GM21529 (cell line): ENCODE measurements around the gene ADAMTS17.
"Not testable (repeated sequence)": the region's sequence is repeated elsewhere in the genome, so short reads cannot be mapped to it uniquely, and the experiment has no call there.

Experiments
- ATAC-seq: cut with Tn5 transposase; IDR thresholded peaks from one replicate; pipeline ENCODE4 v1.9.1; 2021; ENCODE audit not compliant: unreplicated experiment

ADAMTS17 gene

DNA sequence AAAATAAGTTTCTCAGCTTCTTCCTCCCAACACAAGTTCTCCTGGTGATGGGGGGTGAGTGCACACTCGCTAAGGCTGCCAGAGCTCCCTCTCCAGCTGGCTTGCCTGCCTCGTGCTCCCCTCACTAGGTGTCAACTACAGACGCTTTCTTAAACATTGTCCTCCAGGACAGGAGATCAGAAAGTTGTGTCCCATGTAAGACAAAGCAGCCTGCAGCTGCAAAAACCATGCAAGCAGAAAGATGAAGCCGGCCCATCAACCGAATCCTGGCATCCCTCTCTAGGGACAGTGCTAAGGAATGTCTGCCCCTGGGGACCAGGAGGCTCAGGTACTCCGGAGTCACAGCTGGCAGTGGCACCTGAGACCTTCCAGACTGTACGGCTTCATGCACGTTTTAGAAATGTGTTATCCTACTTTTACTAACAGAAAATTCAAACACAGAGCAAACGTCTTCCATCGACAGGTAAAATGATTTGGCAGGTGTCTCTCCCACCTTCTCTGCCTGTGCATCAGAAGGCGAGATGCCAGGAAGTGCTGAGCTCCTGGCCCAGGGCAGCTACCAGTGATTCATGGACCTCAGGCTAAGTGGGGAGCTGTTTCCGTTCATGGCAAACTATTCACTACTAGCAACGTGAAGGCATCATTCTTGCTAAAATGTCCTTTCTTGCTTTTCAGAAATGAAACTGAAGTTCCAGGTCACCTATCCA is 246.1 kb downstream of the ADAMTS17 start:
- no peak for ATAC-seq

DNA sequence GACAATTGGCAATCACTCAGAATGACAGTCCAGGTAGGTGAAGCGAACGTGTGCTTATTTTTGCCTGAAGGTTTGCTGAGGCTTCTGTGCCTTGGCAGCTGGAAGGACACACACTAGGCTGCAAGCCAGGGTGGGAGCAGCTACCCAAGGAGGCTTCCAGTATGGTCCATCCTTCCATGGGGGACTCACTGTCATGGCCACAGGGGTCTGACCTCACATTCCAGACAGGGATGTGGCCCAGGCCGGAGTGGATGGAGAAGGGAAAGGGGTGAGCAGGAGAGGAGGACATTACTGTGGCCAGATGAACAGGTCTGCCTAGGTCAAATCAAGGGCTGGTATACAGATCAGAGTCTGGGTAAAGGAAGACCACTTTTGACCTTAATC is 247.7 kb downstream of the ADAMTS17 start:
- ATAC-seq = no peak

DNA sequence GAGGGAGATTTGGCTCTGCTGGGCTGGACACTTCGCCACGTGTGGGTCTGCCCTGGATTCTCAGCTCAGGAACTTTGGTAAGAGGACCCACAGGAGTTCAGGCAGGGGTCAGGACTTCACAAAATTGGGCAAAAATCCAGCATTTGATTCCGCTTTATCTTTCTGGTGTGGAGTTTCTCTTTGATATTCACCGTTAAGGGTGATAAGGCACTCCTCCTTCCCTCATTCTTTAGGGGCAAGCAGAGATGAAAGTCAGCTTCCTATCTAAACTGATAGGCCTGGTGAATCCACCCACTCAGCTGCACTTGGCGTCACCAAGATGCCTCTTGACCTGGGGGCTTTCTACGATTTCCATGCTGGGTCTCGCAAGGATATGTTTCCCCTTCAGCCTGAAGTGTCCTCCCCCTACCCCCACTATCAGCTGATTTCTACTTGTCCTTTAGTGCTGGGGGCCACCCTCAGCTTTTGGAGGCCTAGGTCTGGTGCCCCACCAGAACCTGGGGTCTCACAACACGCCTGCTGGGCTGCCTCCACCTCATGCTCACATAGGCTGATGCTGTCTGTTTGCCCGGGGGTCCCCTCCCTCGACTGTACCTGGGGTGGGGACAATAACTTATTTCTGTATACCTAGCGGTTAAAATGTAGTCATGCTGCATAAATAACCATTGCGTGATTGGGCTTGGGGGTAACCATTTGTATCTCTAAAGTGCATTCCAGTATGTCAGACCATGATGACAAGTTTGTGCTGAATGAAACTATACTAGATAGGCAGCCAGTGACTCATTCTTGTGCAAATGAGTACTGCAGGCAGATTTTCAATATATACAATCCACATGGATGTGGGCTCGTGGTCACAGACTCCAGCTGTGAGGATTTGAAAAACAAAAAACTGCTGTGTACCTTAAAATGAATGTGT is 248.3 kb downstream of the ADAMTS17 start:
- no peak for ATAC-seq

DNA sequence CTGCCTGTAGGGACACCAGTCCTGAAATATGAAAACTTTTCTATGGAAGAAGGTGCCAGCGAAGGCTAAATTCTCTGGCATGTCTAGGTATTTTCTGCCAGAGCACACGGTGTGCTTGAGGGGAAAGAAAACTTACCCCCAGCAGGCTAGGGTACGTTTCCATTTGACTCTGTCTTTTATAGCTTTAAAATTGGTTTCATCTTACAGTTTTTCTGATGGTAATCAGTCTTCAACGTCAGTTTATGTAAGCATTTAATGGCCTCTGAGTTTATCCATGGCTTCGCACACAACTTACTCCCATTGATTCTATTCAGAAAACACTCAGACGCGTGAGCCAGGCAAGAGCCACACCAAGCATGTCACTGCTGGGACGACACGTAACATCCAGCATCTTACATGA is 249.7 kb downstream of the ADAMTS17 start:
- no peak for ATAC-seq

DNA sequence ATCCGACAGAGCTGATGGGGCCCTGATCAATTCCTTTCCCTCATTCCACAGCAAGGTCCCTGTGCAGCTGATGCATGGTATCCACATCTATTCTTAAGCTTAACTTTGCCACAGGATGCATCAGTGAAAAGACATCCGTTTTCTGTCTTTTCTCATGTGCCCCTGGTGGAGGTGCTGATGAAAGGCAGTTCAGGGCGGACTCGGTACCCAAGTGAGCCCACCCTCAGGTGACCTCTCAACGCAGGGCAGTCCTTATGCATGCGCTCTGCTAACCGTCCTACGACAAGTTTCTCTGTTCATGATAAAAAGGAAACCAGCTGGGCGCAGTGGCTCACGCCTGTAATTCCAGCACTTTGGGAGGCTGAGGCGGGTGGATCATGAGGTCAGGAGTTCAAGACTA is 251.4 kb downstream of the ADAMTS17 start:
- ATAC-seq = no peak

DNA sequence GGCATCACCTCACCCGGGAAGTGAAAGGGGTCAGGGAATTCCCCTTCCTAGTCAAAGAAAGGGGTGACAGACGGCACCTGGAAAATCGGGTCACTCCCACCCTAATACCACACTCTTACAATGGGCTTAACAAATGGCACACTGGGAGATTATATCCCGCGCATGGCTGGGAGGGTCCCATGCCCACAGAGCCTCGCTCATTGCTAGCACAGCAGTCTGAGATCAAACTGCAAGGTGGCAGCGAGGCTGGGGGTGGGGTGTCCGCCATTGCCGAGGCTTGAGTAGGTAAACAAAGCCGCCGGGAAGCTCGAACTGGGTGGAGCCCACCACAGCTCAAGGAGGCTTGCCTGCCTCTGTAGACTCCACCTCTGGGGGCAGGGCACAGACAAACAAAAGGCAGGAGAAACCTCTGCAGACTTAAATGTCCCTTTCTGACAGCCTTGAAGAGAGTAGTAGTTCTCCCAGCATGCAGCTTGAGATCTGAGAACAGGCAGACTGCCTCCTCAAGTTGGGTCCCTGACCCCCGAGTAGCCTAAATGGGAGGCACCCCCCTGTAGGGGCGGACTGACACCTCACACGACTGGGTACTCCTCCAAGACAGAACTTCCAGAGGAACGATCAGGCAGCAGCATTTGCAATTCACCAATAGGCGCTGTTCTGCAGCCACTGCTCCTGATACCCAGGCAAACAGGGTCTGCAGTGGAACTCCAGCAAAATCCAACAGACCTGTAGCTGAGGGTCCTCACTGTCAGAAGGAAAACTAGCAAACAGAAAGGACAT is 257.5 kb downstream of the ADAMTS17 start:
- ATAC-seq = not testable (repeated sequence)

DNA sequence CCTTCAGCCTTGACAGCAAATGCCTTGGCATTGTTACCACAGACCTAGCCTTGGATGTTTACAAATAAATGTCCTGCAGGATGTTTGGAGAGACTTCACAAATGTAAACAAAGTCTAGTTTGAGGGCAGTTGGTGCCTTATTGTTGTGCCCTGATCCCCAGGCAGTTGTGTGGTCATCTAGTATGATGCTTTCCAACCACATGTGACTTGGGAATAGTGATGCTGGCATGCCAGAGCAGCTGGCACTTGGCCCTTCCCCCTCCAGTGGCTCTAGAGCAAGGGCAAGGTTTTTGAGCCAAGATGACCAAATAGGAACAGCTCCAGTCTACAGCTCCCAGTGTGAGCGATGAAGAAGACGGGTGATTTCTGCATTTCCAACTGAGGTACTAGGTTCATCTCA is 258.2 kb downstream of the ADAMTS17 start:
- no peak for ATAC-seq

DNA sequence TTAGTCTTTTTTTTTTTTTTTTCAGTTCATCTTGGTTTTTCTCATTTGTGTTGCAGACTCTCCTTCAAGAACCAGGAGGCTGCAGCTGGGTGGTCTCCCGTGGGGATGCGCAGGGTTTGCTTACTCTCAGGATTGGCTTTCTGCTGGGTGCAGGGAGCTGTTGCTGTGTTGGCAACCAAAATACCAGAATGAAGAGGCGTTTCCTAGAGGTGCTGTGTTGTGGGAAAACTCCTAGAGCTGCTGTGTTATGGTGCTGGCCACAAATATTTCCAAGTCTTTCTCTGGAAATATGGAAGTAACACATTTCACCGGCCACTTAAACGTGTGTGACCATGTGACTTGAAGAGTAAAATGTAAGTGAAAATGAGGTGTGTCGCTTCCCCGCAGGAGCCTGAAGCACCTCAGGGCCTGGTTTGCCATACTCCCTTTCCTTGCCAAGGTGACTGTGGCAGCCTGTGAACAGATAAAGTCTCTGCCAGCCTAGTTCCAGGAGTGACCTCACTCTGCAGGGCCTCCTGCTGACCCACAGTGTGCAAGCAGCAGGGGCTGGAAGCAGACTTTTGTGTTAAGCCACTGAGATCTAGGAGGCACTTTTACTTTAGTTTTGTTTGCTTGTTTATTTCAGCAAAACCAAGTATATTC is 258.9 kb downstream of the ADAMTS17 start:
- ATAC-seq = no peak

DNA sequence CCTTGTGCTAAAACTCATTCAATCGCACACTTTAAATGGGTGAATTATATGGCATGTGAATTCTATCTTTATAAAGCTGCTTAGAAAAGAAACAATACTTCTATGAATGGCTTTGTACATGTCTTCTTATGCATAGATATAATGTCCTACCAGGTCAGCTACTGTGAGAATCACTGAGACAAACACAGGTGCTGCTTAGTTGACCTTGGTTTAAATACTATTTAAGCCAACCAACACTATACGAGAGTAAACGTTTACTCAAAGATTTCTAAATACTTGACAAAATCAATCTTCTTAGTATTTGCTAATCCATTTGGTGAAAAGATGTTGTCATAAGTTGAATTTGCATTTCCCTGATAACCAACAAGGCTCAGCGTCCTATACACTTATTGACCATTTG is 260.3 kb downstream of the ADAMTS17 start:
- no peak for ATAC-seq

DNA sequence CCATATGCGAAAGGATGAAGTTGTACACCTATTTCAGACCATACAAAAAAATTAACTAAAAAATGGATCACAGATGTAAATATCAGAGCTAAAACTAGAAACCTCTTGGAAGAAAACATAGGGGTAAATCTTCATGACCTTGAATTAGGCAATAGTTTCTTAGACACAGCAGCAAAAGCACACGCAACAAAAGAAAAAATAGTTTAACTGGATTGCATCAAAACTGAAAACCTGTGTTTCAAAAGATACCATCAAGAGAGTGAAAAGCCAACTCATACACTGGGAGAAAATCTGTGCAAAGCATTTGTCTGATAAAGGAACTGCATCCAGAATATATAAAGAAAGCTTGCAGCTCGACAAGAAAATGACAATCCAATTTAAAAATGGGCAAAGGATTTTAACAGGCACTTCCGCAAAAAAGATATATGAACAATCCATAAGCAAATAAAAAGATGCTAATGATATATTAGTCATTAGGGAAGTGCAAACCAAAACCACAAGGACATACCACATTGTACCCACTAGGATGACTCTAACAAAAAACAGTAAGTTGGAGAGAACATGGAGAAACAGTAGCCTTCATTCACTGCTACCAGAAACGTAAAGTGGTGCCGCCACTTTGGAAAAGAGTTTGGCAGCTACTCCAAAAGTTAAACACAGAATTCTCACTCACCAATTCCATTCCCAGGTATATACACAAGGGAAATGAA is 263.1 kb downstream of the ADAMTS17 start:
- no peak for ATAC-seq

DNA sequence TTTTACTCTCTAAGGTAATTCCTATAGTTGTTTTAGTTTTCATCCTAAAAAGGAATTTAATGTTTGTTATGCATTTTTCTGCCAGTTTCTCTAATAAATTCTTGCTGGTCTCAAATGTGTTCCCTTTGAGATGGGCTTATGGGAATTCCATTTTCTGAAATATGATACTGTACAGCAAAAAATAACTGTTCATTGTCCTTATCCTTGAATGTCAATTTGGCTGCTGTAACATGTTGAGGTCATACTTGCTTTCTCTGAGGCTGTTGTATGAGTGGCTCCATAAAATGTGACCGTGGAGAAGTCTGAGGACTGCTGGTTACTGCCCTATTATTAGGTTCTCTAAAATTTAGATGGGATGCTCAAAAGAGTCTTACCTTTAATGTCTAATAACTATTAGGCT is 266.5 kb downstream of the ADAMTS17 start:
- no peak for ATAC-seq

DNA sequence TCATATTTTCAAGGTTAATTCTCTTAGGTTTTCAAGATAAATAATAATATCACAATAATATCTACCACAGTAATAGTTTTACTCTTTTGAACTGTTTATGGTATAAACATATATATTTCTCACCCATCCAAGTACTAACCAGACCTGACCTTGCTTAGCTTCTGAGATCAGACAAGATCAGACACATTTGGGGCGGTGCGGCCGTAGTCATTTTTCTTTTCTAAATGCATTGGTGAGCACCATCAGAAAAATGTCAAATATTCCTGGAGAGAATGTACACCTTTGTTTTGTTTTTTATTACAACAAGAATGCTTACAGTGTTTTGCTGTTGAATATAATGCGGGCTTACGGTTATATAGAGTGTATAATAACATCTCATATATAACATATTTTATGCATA is 267.8 kb downstream of the ADAMTS17 start:
- ATAC-seq = no peak

DNA sequence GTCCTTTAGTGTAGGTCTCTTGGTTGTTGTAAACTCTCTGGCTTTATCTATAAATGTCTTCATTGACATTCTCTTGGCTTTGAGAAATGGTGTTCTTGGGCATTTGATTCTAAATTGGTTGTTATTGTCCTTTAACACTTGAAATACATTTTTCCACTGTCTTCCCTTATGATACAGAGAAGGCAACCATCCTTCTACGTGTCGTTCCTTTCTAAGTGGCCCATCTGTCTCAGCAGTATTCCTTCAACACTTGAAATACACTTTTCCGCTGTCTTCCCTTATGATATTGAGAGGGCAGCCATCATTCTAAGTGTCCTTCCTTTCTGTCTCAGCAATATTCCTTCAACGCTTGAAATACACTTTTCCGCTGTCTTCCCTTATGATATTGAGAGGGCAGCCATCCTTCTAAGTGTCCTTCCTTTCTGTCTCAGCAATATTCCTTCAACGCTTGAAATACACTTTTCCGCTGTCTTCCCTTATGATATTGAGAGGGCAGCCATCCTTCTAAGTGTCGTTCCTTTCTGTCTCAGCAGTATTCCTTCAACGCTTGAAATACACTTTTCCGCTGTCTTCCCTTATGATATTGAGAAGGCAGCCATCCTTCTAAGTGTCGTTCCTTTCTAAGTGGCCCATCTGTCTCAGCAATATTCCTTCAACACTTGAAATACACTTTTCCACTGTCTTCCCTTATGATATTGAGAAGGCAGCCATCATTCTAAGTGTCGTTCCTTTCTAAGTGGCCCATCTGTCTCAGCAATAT is 275.1 kb downstream of the ADAMTS17 start:
- ATAC-seq = not testable (repeated sequence)

DNA sequence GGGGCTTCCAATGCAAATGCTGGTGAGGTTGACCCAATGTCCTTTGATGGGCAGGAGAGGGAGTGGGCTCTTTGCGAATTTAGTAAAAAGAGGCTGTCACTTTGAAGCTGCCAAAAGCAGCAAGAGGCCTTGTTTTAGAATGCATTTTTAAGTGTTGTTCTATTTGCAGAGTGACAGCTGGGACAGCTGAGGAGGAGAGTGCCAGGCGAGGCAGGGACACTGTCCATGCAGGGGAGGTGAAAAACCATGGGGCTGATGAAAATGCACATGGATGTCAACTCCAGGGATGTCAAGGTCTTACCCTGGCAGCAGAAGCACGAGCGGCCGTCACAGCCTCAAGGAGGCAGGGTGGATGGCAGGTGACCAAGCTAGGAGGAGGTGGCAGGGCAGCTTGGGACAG is 279.8 kb downstream of the ADAMTS17 start:
- no peak for ATAC-seq

DNA sequence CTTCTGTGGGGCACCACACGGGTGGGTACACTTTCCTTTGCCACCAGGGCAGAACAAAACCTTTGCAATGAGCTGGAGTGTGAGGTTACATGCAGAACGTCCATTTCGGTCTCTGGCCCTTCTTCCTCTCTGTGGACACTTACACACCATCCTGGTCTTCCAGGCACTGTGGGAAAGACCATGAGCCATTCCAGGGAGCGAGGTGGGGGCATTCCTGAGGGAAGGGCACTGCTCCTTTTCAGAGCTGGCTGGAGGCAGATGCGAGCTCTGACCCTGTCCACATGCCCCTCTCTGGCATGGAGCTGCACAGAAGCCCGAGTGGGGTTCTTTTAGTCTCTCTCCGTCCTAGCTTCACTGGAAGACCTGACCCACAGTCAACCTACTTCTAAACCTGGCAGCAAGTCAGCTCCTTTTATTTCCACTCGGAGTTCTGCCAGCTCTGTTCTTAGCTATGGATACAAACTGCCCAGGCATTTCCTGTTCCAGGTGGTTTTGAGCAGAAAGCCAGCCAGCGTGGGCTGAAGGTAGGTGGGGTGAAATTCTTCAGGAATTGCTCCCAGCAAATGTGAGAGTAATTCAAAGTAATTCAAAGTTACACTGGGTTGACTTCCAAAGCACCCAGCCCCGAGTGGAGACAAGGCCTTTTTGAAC is 281.4 kb downstream of the ADAMTS17 start:
- ATAC-seq = no peak

DNA sequence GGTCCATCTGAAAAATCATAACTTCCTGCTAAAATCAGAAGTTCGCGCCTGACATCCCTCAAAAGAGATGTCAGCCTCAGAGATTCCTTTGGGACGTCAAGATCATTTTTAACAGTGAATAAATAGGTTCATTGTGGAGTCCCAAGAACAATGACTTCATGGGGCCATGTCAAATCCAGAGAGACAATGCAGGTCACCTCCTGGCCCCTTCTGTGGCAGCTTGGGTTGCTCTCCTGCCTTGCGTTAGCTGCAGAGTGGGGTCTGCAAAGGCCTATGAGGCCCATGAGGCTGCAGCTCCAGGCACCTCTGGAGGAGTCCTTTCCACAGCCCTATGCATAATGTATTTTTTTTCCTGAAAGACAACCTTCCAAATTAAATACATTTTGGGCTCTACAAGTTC is 282.3 kb downstream of the ADAMTS17 start:
- no peak for ATAC-seq

DNA sequence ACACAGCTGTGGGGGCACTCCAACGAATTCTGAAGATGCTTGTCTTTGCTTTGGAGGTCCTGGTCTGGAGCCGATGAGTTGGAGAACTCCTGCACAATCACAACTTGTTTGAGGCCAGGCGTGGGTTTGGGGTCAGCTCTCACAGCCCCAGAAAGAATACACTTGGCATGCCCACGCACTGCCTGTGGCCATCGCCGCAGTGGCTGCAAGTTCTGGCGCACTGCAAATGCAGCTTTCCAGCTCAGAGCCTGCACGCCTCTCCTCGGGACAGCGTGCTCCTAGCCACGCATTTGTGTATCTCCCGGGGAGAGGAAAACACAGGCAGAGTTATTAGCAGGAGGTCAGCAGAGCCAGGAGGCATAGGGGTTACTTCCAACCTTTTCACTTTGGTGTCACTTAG is 282.7 kb downstream of the ADAMTS17 start:
- ATAC-seq = no peak

DNA sequence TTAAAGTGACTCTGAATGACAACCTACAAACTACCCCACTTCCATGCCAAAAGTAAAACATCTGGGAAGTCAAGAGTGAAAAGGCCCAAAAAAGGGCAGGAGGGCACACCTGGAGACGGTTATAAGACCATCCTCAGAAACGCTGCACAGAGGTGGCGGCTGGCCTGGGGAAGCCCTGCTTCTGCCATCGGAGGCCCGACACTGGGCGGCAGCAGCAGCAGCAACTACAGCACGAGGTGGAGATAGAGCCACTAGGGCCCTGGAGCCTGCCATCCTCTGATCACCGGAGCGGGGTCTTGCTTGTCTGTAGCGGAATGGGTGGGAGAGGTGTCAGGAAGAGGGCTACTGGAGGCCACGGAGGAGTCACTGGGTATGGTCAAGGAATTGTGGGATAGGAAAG is 283.3 kb downstream of the ADAMTS17 start:
- no peak for ATAC-seq

DNA sequence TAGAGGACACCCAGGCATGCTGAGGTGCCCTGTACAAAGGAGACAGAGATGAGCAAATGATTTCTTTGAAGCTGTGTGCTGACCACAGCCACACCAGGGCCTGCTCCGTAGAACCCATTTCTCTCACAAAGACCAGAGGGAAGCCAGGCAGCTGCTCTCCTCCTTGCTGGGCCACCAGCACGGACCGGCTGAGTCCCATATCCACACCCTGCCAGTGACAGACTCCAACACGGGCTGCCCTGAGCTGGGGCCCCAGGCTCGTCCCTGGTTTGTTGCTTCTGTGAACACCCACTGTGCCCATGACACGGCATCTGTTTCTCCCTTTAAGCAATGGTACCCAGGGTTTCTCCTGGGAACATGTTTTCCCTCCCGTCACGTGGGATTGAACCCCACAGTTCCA is 284.5 kb downstream of the ADAMTS17 start:
- no peak for ATAC-seq
